Pancreas (tissue), 10 donors: ENCODE measurements around the gene HORMAD2. TPM values are rescaled to one million over a fixed set of nuclear protein-coding genes. Genes with fewer than 3 reads are reported as not detected.

Experiments
- ATAC-seq, 4 donors: fragments of 200-7000 bp; cut with Tn5 transposase; one replicate each; pipeline versions ENCODE4 v1.8.0 to v1.9.1; 2020; ENCODE audit warnings: mild to moderate bottlenecking in 4 of 4, moderate library complexity in 4 of 4
- DNase-seq, 6 donors: peaks; one replicate each; pipeline ENCODE4 v3.0.0-alpha.2; 2020
- FAIRE-seq: peaks from 2 replicates; lab custom pipeline; 2012; peaks lifted over from hg19 to GRCh38; lab: Jason Lieb, UNC
- H3K27ac ChIP-seq, 4 donors: fragments of 200-600 bp; sonication (generic); 1 replicate in 3 of 4; 2 replicates in 1 of 4; pipeline versions ENCODE4 v1.5.0 to v1.8.0; 2020
- H3K27me3 ChIP-seq, 4 donors: fragments of 200-600 bp; one replicate each; pipeline ENCODE4 v1.8.0; 2021
- H3K36me3 ChIP-seq, 3 donors: fragments of 200-600 bp; sonication (generic) in 1 of 3; one replicate each; pipeline versions ENCODE4 v1.5.0 to v1.8.0; 2020 to 2021
- H3K4me1 ChIP-seq, 3 donors: fragments of 200-600 bp; one replicate each; pipeline ENCODE4 v1.8.0; 2021
- H3K4me3 ChIP-seq, 4 donors: fragments of 200-600 bp; sonication (generic) in 2 of 4; one replicate each; pipeline versions ENCODE4 v1.5.0 to v1.8.0; 2020 to 2021
- H3K9me3 ChIP-seq, 4 donors: fragments of 200-600 bp; one replicate each; pipeline ENCODE4 v1.8.0; 2021
- CTCF ChIP-seq, 4 donors: fragments of 200-600 bp; sonication (generic) in 3 of 4; IDR thresholded peaks; one replicate each; pipeline versions ENCODE4 v1.5.0 to v1.8.0; 2021; ENCODE audit warnings: antibody characterized with exemption in 4 of 4
- WGBS, 2 donors: extraction: QIAGEN DNeasy Blood & Tissue Kit; methylation state at CpG; one replicate each; pipeline ENCODE4 v1.1.7; 2013; 5-methylcytosine and 5-hydroxymethylcytosine counted together
- intact Hi-C, 3 donors: fragments of 100-400 bp; cut with DNase I; formaldehyde crosslinking; loops; one replicate each; pipeline versions ENCODE4 v1.11.1 to v1.14.2; 2022
- polyA plus RNA-seq, 2 donors: library from polyadenylated mRNA; stranded (reverse); fragments of 200-250 nt; gene quantifications; one replicate each; pipeline ENCODE4 v1.2.3, GENCODE V29; 2013
- total RNA-seq, 6 donors: library from RNA; stranded (reverse); fragmentation: NEBNext Ultra II Directional in 4 of 6; extraction: Animal tissue kit (Norgen Biotek cat#: 25700) in 4 of 6; gene quantifications; one replicate each; pipeline versions ENCODE4 v1.2.1 to v1.2.4, GENCODE V29; 2021 to 2023
- donor health status: healthy with polysubstance abuse.
- donor health status: DM: no; HTN: no; CAD: no; lungs with moderate emphysema.
- donor health status: DM: no; HTN: no; CAD: no.
- donor health status: control.
- donor health status: control.
- donor health status: Bipolar disorder and iron deficiency.
- donor health status: DM: yes; HTN: yes; CAD: no.
- donor health status: DM: no; HTN: no; CAD: no.
- donor health status: DM: no; HTN: no; CAD: no.
- donor health status: DM: yes; HTN: yes; CAD: no.

The HORMAD2 gene
- total and polyA plus RNA-seq, 8 donors: not detected

GRCh38 chr22:30159561-30160353 lies 79.5 kb downstream of the HORMAD2 start:
- Histone ChIP-seq H3K4me1 (no peaks in the 10 kb centered on the region), H3K9me3 (no peaks in the 10 kb centered on the region), H3K4me3 (no peak overlapping the region), H3K36me3 (no peaks in the 10 kb centered on the region), H3K27me3 (no peaks in the 10 kb centered on the region), H3K27ac (no peak overlapping the region)
- DNase-seq: peak in 1 of 6 donors; percentile 13
- intact Hi-C loops: no loop called here
- peak in 3 of 4 donors; percentile 58 to 77 (median 72) for ATAC-seq
- 34 to 40% methylated on average over 2 of the region's 2 CpGs for WGBS, 2 donors
- TF ChIP-seq CTCF (IDR thresholded peaks at IDR 0.05): no peak
- no peak for FAIRE-seq

DNA sequence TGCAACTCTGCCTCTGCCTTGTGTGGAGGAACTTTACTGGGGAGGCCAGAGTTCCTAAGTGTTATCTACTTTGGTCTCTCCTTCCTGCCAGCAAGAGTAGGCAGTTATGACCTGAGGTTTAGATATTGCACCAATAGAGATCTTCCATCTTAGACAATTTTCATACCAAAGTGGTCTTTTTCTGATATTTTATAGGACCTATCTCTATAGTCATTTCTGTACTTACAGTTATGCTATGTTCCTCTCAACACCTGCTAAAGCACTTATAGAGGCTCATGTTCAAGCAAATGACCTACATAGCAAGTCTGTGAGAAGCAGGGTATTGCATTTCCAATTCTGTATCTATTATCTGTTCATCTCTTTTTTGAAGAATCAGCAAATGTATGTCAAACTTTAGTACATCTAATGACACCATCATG lies 80.8 kb downstream of the HORMAD2 start:
- Histone ChIP-seq H3K4me3 (no peak overlapping the region), H3K9me3 (no peaks in the 10 kb centered on the region), H3K27me3 (no peaks in the 10 kb centered on the region), H3K27ac (no peak overlapping the region), H3K4me1 (no peaks in the 10 kb centered on the region), H3K36me3 (no peaks in the 10 kb centered on the region)
- ATAC-seq (no peak), DNase-seq (no peak), FAIRE-seq (no peak)
- no peak for TF ChIP-seq CTCF (IDR thresholded peaks at IDR 0.05)
- intact Hi-C loops: no loop called here

- DNase-seq: no peak
- FAIRE-seq: no peak
- ATAC-seq: no peak
- Histone ChIP-seq H3K9me3 (no peaks in the 10 kb centered on the region), H3K27ac (no peak overlapping the region), H3K4me1 (no peaks in the 10 kb centered on the region), H3K4me3 (no peak overlapping the region), H3K36me3 (no peaks in the 10 kb centered on the region), H3K27me3 (no peaks in the 10 kb centered on the region)
- intact Hi-C loops: no loop called here
- no peak for TF ChIP-seq CTCF (IDR thresholded peaks at IDR 0.05)
- 75 to 76% methylated on average over 2 of the region's 2 CpGs for WGBS, 2 donors
These were observed 87.0 kb downstream of the HORMAD2 start for GRCh38 chr22:30167296-30167695.

- Histone ChIP-seq H3K36me3 (no peaks in the 10 kb centered on the region), H3K4me1 (no peaks in the 10 kb centered on the region), H3K27ac (no peak overlapping the region), H3K9me3 (no peaks in the 10 kb centered on the region), H3K27me3 (no peaks in the 10 kb centered on the region), H3K4me3 (no peak overlapping the region)
- WGBS, 2 donors: 48 to 66% methylated on average over 1 of the region's 1 CpG
- ATAC-seq (no peak), FAIRE-seq (no peak), DNase-seq (no peak)
- no peak for TF ChIP-seq CTCF (IDR thresholded peaks at IDR 0.05)
- intact Hi-C loops: no loop called here
These were observed 87.5 kb downstream of the HORMAD2 start for GRCh38 chr22:30167734-30168133.

DNA sequence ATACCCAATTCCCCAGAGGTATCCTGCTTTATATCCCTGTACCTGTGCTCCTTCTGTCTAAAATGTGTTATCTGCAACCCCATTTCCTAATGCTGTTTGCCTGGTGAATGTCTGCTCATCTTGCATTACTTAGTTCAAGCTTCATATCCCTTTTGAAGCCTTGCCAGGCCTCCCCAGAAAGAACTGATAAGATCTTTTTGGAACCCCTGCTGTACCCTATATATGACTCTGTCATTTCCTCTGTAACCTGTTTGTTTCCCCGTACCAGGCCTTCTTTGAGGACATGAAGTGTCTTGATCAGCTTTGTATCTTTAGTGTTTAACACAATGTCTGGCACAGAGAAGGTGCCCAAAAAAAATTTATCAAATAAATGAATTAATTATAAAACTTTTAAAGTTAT lies 88.7 kb downstream of the HORMAD2 start:
- 63 to 78% methylated on average over 1 of the region's 1 CpG for WGBS, 2 donors
- DNase-seq: no peak
- intact Hi-C loops: no loop called here
- Histone ChIP-seq H3K4me3 (no peak overlapping the region), H3K27ac (no peak overlapping the region), H3K4me1 (no peaks in the 10 kb centered on the region), H3K36me3 (no peaks in the 10 kb centered on the region), H3K9me3 (no peaks in the 10 kb centered on the region), H3K27me3 (no peaks in the 10 kb centered on the region)
- TF ChIP-seq CTCF (IDR thresholded peaks at IDR 0.05): no peak
- no peak for ATAC-seq
- no peak for FAIRE-seq
